K562 (cell line): Measurements from ENCODE around the gene HEXD. TPM values are rescaled to one million over a fixed set of nuclear protein-coding genes. Genes with fewer than 3 reads are reported as not detected.

Source experiments
- ATAC-seq: fragments of 200-7000 bp; cut with Tn5 transposase; 3 replicates; pipeline ENCODE4 v1.9.1; 2020; ENCODE audit warnings: moderate library complexity
- BruUV-seq: library from RNA; stranded (reverse); fragments of 400-500 nt; replicated peaks from 2 replicates; lab custom pipeline; 2021; lab: Mats Ljungman, UMichigan
- CTCF ChIA-PET: fragments of 300-600 bp; formaldehyde crosslinking; extraction: SDS; loops from one replicate; lab custom pipeline; 2021; ENCODE audit warnings: low intra/inter-chr PET ratio; lab: Yijun Ruan, JAX
- POLR2A ChIA-PET: fragments of 300-600, 350-650 bp; sonication (Branson Sonifier 250); formaldehyde crosslinking; extraction: SDS; loops from one replicate; lab custom pipeline; 2021; ENCODE audit warnings: antibody characterized with exemption, inconsistent platforms; lab: Yijun Ruan, JAX
- DNase-seq, 4 experiments: peaks; one replicate each; pipeline versions ENCODE4 v3.0.0 to v3.0.0-alpha.2; 2011 to 2018; ENCODE audit warnings: low spot score in 3 of 4, mixed read lengths in 3 of 4; ENCODE audit errors: extremely low read depth in 1 of 4
- FAIRE-seq: peaks from 2 replicates; lab custom pipeline; 2011; peaks lifted over from hg19 to GRCh38; lab: Jason Lieb, UNC
- H2AFZ ChIP-seq: 2 replicates; pipeline ENCODE4 v1.6.0; 2011; ENCODE audit warnings: low read depth, low read length, control low read depth, inconsistent platforms
- H3K27ac ChIP-seq: fragments of 200-600 bp; 3 replicates; pipeline ENCODE4 v1.8.0; 2011; ENCODE audit warnings: low read depth, mild to moderate bottlenecking, control low read depth, inconsistent platforms, low read length, moderate library complexity, mixed read lengths; ENCODE audit errors: extremely low read depth
- H3K27me3 ChIP-seq, 2 experiments: fragments of 300-600 bp in 1 of 2; 2 replicates in 1 of 2; 3 replicates in 1 of 2; pipeline versions ENCODE4 v1.6.0 to v1.8.0; 2011; ENCODE audit warnings: inconsistent platforms in 2 of 2, low read length in 2 of 2, mild to moderate bottlenecking in 1 of 2, mixed read lengths in 1 of 2, moderate library complexity in 1 of 2; ENCODE audit not compliant: control insufficient read depth in 2 of 2, insufficient read depth in 2 of 2
- H3K36me3 ChIP-seq: fragments of 300-600 bp; 3 replicates; pipeline ENCODE4 v1.8.0; 2011; ENCODE audit warnings: mild to moderate bottlenecking, low read length, inconsistent platforms; ENCODE audit not compliant: control insufficient read depth, insufficient read depth
- H3K4me1 ChIP-seq, 2 experiments: fragments of 200-600 bp in 1 of 2; replicated peaks in 1 of 2; 2 replicates in 1 of 2; 3 replicates in 1 of 2; pipeline versions ENCODE4 v1.5.1 to v1.8.0; 2011; ENCODE audit warnings: inconsistent platforms in 2 of 2, low read length in 2 of 2, mild to moderate bottlenecking in 1 of 2, mixed read lengths in 1 of 2, moderate library complexity in 1 of 2; ENCODE audit not compliant: control insufficient read depth in 2 of 2, insufficient read depth in 2 of 2
- H3K4me2 ChIP-seq: 2 replicates; pipeline ENCODE4 v1.6.1; 2011; ENCODE audit warnings: low read length, control low read depth, inconsistent platforms, mixed read lengths; ENCODE audit not compliant: insufficient read depth
- H3K4me3 ChIP-seq: fragments of 200-600 bp; sonication (generic), shearing (Covaris generic); 2 replicates; pipeline ENCODE4 v1.5.1; 2016; ENCODE audit warnings: control low read depth, inconsistent platforms
- H3K79me2 ChIP-seq: fragments of 200-600 bp; 3 replicates; pipeline ENCODE4 v1.8.0; 2011; ENCODE audit warnings: low read length, inconsistent platforms; ENCODE audit not compliant: control insufficient read depth, insufficient read depth
- H3K9ac ChIP-seq, 2 experiments: 2 replicates each; pipeline versions ENCODE4 v1.6.0 to v1.6.1; 2011; ENCODE audit warnings: low read depth in 2 of 2, low read length in 2 of 2, control low read depth in 1 of 2, inconsistent platforms in 1 of 2, mild to moderate bottlenecking in 1 of 2, mixed read lengths in 1 of 2; ENCODE audit not compliant: insufficient read depth in 1 of 2
- H3K9me1 ChIP-seq: one replicate; pipeline ENCODE4 v1.6.0; 2011; ENCODE audit warnings: inconsistent platforms, mild to moderate bottlenecking, low read length, moderate library complexity; ENCODE audit not compliant: control insufficient read depth, insufficient read depth
- H3K9me3 ChIP-seq: replicated peaks from 2 replicates; pipeline ENCODE4 v1.5.1; 2011; ENCODE audit warnings: low read depth, low read length, inconsistent platforms; ENCODE audit not compliant: control insufficient read depth, insufficient read depth
- H4K20me1 ChIP-seq: replicated peaks from 2 replicates; pipeline ENCODE4 v1.6.1; 2011; ENCODE audit warnings: low read length, inconsistent platforms, mixed read lengths; ENCODE audit not compliant: control insufficient read depth, insufficient read depth
- FOXP4 ChIP-seq: sonication (generic); formaldehyde crosslinking; IDR thresholded peaks from 2 replicates; pipeline ENCODE4 v1.8.0; 2022; ENCODE audit warnings: mild to moderate bottlenecking, missing genetic modification reagents, borderline replicate concordance
- HCFC1 ChIP-seq: IDR thresholded peaks from 2 replicates; pipeline ENCODE4 v1.6.1; 2012; ENCODE audit warnings: low read depth, low read length, improper control_type of control experiment
- MLLT1 ChIP-seq, 2 experiments: fragments of 450-650 bp; IDR thresholded peaks; 2 replicates each; pipeline ENCODE4 v1.6.1; 2016
- WHSC1 ChIP-seq: IDR thresholded peaks from one replicate; pipeline ENCODE4 v1.6.1; 2012; ENCODE audit warnings: low read length, control low read depth, inconsistent platforms
- WGBS: fragments of 100-300 bp; shearing (Covaris generic); methylation state at CpG from one replicate; pipeline ENCODE4 v1.1.6; 2016; ENCODE audit warnings: low coverage, mixed read lengths; ENCODE audit not compliant: insufficient coverage; ENCODE audit errors: missing lambda C conversion rate; 5-methylcytosine and 5-hydroxymethylcytosine counted together
- in situ Hi-C: fragments of 300-500 bp; cut with MboI; formaldehyde crosslinking; loops from 4 replicates; pipeline ENCODE4 v1.15.0; 2018; ENCODE audit warnings: inconsistent platforms, mixed read lengths
- intact Hi-C: fragments of 100-400 bp; cut with micrococcal nuclease; formaldehyde crosslinking; loops from 2 replicates; pipeline ENCODE4 v1.14.2; 2022
- polyA plus RNA-seq, 8 experiments: library from polyadenylated mRNA; depleted of rRNA in 4 of 8; stranded (reverse) in 5 of 8; unstranded in 3 of 8; fragments of >200 nt; fragmentation: Nextera tagmentation in 2 of 8; fragmentation: Illumina TruSeq in 1 of 8; extraction: Ambion mirVana in 2 of 8; extraction: Trizol in 1 of 8; gene quantifications; 2 replicates each; pipeline versions ENCODE4 v1.2.1 to v1.2.3, GENCODE V29; 2011 to 2014; ENCODE audit warnings: inconsistent platforms in 1 of 8, missing spikeins in 1 of 8
- total RNA-seq, 7 experiments: library from RNA; depleted of rRNA in 6 of 7; stranded (reverse); fragments of >200 nt in 6 of 7; fragmentation: Illumina TruSeq in 2 of 7; extraction: Trizol in 2 of 7; gene quantifications; 2 replicates each; pipeline versions ENCODE4 v1.2.1 to v1.2.3, GENCODE V29; 2011 to 2021; ENCODE audit warnings: low replicate concordance in 1 of 7
- TF ChIP-seq, protein P1 (sequence below): sonication (generic); formaldehyde crosslinking; IDR thresholded peaks from 2 replicates; pipeline ENCODE4 v1.8.1; 2023; ENCODE audit warnings: mild to moderate bottlenecking, missing genetic modification reagents

HEXD gene
- total and polyA plus RNA-seq, 9 of the 15 experiments (the other 6 are each of a cell fraction or from before 2014, with no cell fraction given), result 1.0 to 25.3 (median 10.0) TPM

DNA sequence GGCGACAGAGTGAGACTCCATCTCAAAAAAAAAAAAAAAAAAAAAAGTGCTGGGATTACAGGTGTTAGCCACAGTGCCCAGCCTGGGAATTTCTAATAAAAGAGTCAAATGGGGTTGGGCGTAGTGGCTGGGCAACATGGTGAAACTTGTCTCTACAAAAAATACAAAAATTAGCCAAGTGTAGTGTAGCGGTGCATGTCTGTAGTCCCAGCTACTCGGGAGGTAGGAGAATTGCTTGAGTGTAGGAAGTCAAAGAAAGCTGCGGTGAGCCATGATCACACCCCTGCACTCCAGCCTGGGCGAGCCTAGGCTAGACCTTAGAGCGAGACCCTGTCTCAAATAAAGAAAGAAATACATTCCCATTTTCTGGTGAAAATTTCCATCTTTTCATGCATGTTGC is 48.9 kb upstream of the HEXD start:
- no peak overlapping the region for H2AFZ ChIP-seq
- H3K27me3 ChIP-seq, result no peaks in the 10 kb centered on the region
- BruUV-seq, result no TSS peak
- no peaks in the 10 kb centered on the region for H4K20me1 ChIP-seq
- CTCF ChIA-PET, result no interaction called here
- H3K4me1 ChIP-seq, result peaks cover 9 to 36% of the 10 kb centered on the region in 2 experiments; a peak in 4 of 5 replicates
- H3K4me2 ChIP-seq, result no peak overlapping the region
- 93% methylated on average over 6 of the region's 7 CpGs for WGBS
- H3K4me3 ChIP-seq, result no peak overlapping the region
- H3K9me3 ChIP-seq, result no peaks in the 10 kb centered on the region
- H3K79me2 ChIP-seq, result no peaks in the 10 kb centered on the region
- ATAC-seq, result no peak
- POLR2A ChIA-PET, result interaction anchor here (0.6 kb wide), 2 partner anchors 285 to 726 kb away, joined by 3 read pairs; no protein-coding TSS in a partner anchor
- no peak for DNase-seq
- no peaks in the 10 kb centered on the region for H3K9me1 ChIP-seq
- no peak overlapping the region for H3K27ac ChIP-seq
- in situ Hi-C loops (no loop called here), intact Hi-C loops (no loop called here)
- no peak for FAIRE-seq
- H3K9ac ChIP-seq, result no peak overlapping the region
- no peaks in the 10 kb centered on the region for H3K36me3 ChIP-seq
- TF ChIP-seq, protein P1, sequence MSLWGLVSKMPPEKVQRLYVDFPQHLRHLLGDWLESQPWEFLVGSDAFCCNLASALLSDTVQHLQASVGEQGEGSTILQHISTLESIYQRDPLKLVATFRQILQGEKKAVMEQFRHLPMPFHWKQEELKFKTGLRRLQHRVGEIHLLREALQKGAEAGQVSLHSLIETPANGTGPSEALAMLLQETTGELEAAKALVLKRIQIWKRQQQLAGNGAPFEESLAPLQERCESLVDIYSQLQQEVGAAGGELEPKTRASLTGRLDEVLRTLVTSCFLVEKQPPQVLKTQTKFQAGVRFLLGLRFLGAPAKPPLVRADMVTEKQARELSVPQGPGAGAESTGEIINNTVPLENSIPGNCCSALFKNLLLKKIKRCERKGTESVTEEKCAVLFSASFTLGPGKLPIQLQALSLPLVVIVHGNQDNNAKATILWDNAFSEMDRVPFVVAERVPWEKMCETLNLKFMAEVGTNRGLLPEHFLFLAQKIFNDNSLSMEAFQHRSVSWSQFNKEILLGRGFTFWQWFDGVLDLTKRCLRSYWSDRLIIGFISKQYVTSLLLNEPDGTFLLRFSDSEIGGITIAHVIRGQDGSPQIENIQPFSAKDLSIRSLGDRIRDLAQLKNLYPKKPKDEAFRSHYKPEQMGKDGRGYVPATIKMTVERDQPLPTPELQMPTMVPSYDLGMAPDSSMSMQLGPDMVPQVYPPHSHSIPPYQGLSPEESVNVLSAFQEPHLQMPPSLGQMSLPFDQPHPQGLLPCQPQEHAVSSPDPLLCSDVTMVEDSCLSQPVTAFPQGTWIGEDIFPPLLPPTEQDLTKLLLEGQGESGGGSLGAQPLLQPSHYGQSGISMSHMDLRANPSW (CRISPR knock-in tag), result no peak
- TF ChIP-seq MLLT1 (IDR thresholded peaks at IDR 0.05) (no peak), WHSC1 (no peak), FOXP4 (no peak), HCFC1 (no peak)
